GM19328 (cell line): Measurements from ENCODE around the gene DPEP3.
"Not testable (repeated sequence)": the region's sequence is repeated elsewhere in the genome, so short reads cannot be mapped to it uniquely, and the experiment has no call there.

Experiments
- ATAC-seq: cut with Tn5 transposase; IDR thresholded peaks from one replicate; pipeline ENCODE4 v1.9.1; 2021; ENCODE audit warnings: mild to moderate bottlenecking, moderate library complexity; ENCODE audit not compliant: unreplicated experiment

The DPEP3 gene

GRCh38 chr16:67946128-67946569 is 34.1 kb downstream of the DPEP3 start:
- no peak for ATAC-seq

- no peak for ATAC-seq
Measured at GRCh38 chr16:67945392-67945933, 34.8 kb downstream of the DPEP3 start.

GRCh38 chr16:67944690-67945391 is 35.5 kb downstream of the DPEP3 start:
- no peak for ATAC-seq

- no peak for ATAC-seq
Measured at GRCh38 chr16:67943619-67944504, 36.4 kb downstream of the DPEP3 start, which contains the start of gene LCAT. LCAT (minus strand) TSS chr16:67944120; CDS start chr16:67944101, 19 bp downstream.

GRCh38 chr16:67943256-67943618 is 37.1 kb downstream of the DPEP3 start:
- ATAC-seq, result no peak

GRCh38 chr16:67942510-67943255 is 37.6 kb downstream of the DPEP3 start:
- no peak for ATAC-seq

GRCh38 chr16:67942200-67942509 is 38.1 kb downstream of the DPEP3 start:
- no peak for ATAC-seq

- no peak for ATAC-seq
Measured at GRCh38 chr16:67941469-67942199, 38.7 kb downstream of the DPEP3 start.

- ATAC-seq, result no peak
Measured at GRCh38 chr16:67940446-67941089, 39.7 kb downstream of the DPEP3 start.

GRCh38 chr16:67939507-67940445 is 40.5 kb downstream of the DPEP3 start:
- ATAC-seq, result no peak

GRCh38 chr16:67937713-67938112 is 42.6 kb downstream of the DPEP3 start:
- not testable (repeated sequence) for ATAC-seq

GRCh38 chr16:67936880-67937605 is 43.3 kb downstream of the DPEP3 start:
- no peak for ATAC-seq

- no peak for ATAC-seq
Measured at GRCh38 chr16:67936124-67936879, 44.0 kb downstream of the DPEP3 start, which contains the start of gene PSMB10. PSMB10 (minus strand) TSS chr16:67936850; CDS start chr16:67936749, 101 bp downstream.

- peak; percentile 87 for ATAC-seq
Measured at GRCh38 chr16:67935402-67936123, 44.7 kb downstream of the DPEP3 start.

GRCh38 chr16:67935101-67935401 is 45.2 kb downstream of the DPEP3 start:
- no peak for ATAC-seq

GRCh38 chr16:67934306-67935100 is 45.8 kb downstream of the DPEP3 start:
- no peak for ATAC-seq
